HG03108 (cell line): Measurements from ENCODE around the gene LCMT2.

Experiments used
- ATAC-seq: cut with Tn5 transposase; IDR thresholded peaks from one replicate; pipeline ENCODE4 v1.9.1; 2021; ENCODE audit warnings: moderate library complexity; ENCODE audit not compliant: unreplicated experiment

LCMT2 gene

GRCh38 chr15:43276563-43277200, 53.7 kb downstream of the LCMT2 start:
- no peak for ATAC-seq

DNA sequence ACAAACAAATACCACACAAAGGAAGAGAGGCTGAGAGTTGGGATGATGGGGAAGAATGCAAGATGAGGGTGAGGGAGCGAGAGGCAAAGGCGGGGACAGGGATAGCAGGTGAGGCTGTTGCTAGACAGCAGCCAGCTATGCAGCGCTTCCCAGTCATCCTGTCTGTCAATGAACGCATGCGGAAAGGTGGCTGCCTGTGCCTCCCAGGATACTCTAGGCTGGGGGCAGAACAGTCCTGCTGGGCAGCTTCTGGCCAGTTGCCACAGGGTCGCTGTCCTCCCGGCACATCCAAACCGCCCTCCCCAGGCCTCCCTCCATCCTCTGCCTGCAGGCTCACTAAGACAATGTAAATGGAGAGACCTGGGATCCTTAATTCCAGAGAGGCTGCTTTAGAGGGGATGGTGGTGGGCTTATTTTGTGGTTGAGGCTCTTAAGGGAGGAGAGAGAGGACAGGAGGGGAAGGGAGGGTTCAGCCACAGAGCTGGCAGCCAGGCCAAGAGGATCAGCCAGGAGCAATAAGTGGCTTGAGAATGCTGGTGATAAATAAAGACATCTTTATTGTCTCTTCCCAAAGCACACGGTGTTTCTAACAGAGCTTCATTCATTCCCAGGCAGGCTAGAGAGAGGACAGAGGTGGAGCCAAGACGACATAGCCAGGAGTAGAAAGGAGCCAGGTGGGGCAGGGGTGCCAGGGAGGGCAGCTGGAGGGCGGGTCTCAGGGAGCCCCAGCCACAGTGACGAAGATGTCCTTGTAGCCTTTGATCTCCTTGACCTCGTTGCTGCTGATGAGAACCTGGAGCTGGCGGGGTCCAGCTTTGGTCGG, 54.4 kb downstream of the LCMT2 start:
- no peak for ATAC-seq

GRCh38 chr15:43274136-43274535, 56.2 kb downstream of the LCMT2 start:
- no peak for ATAC-seq
